ENCODE results near the gene RDH16. TPM values are rescaled to one million over a fixed set of nuclear protein-coding genes. Genes with fewer than 3 reads are reported as not detected.
"Not testable (repeated sequence)": the region's sequence is repeated elsewhere in the genome, so short reads cannot be mapped to it uniquely, and the experiment has no call there.

RDH16 gene
- total and polyA plus RNA-seq, 8 donors: 0.08 to 0.84 (median 0.31) TPM

GRCh38 chr12:56928262-56928661, 29.1 kb downstream of the RDH16 start:
- 80 to 83% methylated on average over 3 of the region's 3 CpGs for WGBS, 2 donors
- no peak for FAIRE-seq
- intact Hi-C loops (cut with DNase I): no loop called here

GRCh38 chr12:56927281-56927680, 30.1 kb downstream of the RDH16 start:
- ATAC-seq: no peak

More at GRCh38 chr12:56928262-56928661, 29.1 kb downstream of the RDH16 start:
- DNase-seq (no peak), ATAC-seq (no peak)
- Histone ChIP-seq H3K36me3 (no peaks in the 10 kb centered on the region), H3K4me1 (no peaks in the 10 kb centered on the region), H3K9me3 (no peaks in the 10 kb centered on the region), H3K27ac (no peak overlapping the region), H3K4me3 (no peak overlapping the region), H3K27me3 (no peaks in the 10 kb centered on the region)
- TF ChIP-seq CTCF (IDR thresholded peaks at IDR 0.05): no peak

GRCh38 chr12:56922031-56922430, 35.4 kb downstream of the RDH16 start:
- H3K4me3 ChIP-seq: no peak overlapping the region
- H3K27ac ChIP-seq: no peak overlapping the region
- no peak for TF ChIP-seq CTCF (IDR thresholded peaks at IDR 0.05)
- ATAC-seq: no peak
- 88 to 100% methylated on average over 1 of the region's 1 CpG for WGBS, 2 donors
- H3K9me3 ChIP-seq: no peaks in the 10 kb centered on the region
- no peaks in the 10 kb centered on the region for H3K36me3 ChIP-seq
- intact Hi-C loops (cut with DNase I): no loop called here
- DNase-seq: no peak
- H3K27me3 ChIP-seq: no peaks in the 10 kb centered on the region
- FAIRE-seq: no peak
- no peaks in the 10 kb centered on the region for H3K4me1 ChIP-seq

More at GRCh38 chr12:56927281-56927680, 30.1 kb downstream of the RDH16 start:
- TF ChIP-seq CTCF (IDR thresholded peaks at IDR 0.05): no peak
- Histone ChIP-seq H3K4me3 (no peak overlapping the region), H3K4me1 (no peaks in the 10 kb centered on the region), H3K27ac (no peak overlapping the region), H3K9me3 (no peaks in the 10 kb centered on the region), H3K36me3 (no peaks in the 10 kb centered on the region), H3K27me3 (no peaks in the 10 kb centered on the region)
- intact Hi-C loops (cut with DNase I): no loop called here
- no peak for FAIRE-seq
- 79 to 85% methylated on average over 4 of the region's 4 CpGs for WGBS, 2 donors
- no peak for DNase-seq

- FAIRE-seq (no peak), ATAC-seq (no peak), DNase-seq (no peak)
- no peak overlapping the region for H3K4me3 ChIP-seq
- no peaks in the 10 kb centered on the region for H3K27me3 ChIP-seq
- WGBS, 2 donors: 58 to 60% methylated on average over 1 of the region's 1 CpG
- no peaks in the 10 kb centered on the region for H3K9me3 ChIP-seq
- no peak for TF ChIP-seq CTCF (IDR thresholded peaks at IDR 0.05)
- no peaks in the 10 kb centered on the region for H3K4me1 ChIP-seq
- no peak overlapping the region for H3K27ac ChIP-seq
- intact Hi-C loops (cut with DNase I): no loop called here
- no peaks in the 10 kb centered on the region for H3K36me3 ChIP-seq
Observed at GRCh38 chr12:56921346-56921745, 36.1 kb downstream of the RDH16 start.

- H3K27me3 ChIP-seq; FAIRE-seq; H3K27ac ChIP-seq; H3K4me3 ChIP-seq; H3K36me3 ChIP-seq; H3K4me1 ChIP-seq; H3K9me3 ChIP-seq; DNase-seq; ATAC-seq; intact Hi-C loops (cut with DNase I): not testable (repeated sequence)
- 78 to 80% methylated on average over 3 of the region's 3 CpGs for WGBS, 2 donors
Observed at GRCh38 chr12:56918139-56918538, 39.3 kb downstream of the RDH16 start.

GRCh38 chr12:56916996-56917333, 40.4 kb downstream of the RDH16 start:
- DNase-seq (no peak), FAIRE-seq (no peak), ATAC-seq (no peak)
- Histone ChIP-seq H3K36me3 (no peaks in the 10 kb centered on the region), H3K27me3 (no peaks in the 10 kb centered on the region), H3K4me1 (no peaks in the 10 kb centered on the region), H3K4me3 (no peak overlapping the region), H3K27ac (no peak overlapping the region), H3K9me3 (no peaks in the 10 kb centered on the region)
- intact Hi-C loops (cut with DNase I): no loop called here
- 88 to 89% methylated on average over 1 of the region's 1 CpG for WGBS, 2 donors
- TF ChIP-seq CTCF (IDR thresholded peaks at IDR 0.05): no peak

Data from pancreas (tissue), 10 donors.